ENCODE results near the gene NXPH3. TPM values are rescaled to one million over a fixed set of nuclear protein-coding genes. Genes with fewer than 3 reads are reported as not detected.

Gene NXPH3
- total and polyA plus RNA-seq, 10 of the 15 experiments (the other 5 are each of a cell fraction or from before 2014, with no cell fraction given): 0.08 to 0.35 (median 0.12) TPM; not detected in 2

- RAD21 ChIA-PET (ENCODE audit: unreplicated experiment): interaction anchor here (1.0 kb wide), 1 partner anchor 60 kb away, joined by 6 read pairs; the partner anchor contains the start of gene SPOP
- no peak overlapping the region for H3K9ac ChIP-seq (ENCODE audit: control insufficient read depth, insufficient read depth, low read length)
- POLR2A ChIA-PET: interaction anchor here (1.0 kb wide), 1 partner anchor 9 kb away, joined by 4 read pairs; no protein-coding TSS in a partner anchor
- WGBS (ENCODE audit: insufficient coverage, insufficient replicate concordance, low lambda C conversion rate, missing lambda C conversion rate): 99% methylated on average over 3 of the region's 3 CpGs
- in situ Hi-C loops (cut with MboI): no loop called here
- TF ChIP-seq CUX1 (IDR thresholded peaks at IDR 0.05; ENCODE audit: insufficient replicate concordance, low read depth, low read length): no peak
- TF ChIP-seq NRF1 (conservative IDR thresholded peaks at IDR 0.05; ENCODE audit: low read depth, low read length): no peak
- no peak for TF ChIP-seq ASH2L (IDR thresholded peaks at IDR 0.05; ENCODE audit: borderline replicate concordance, low read depth)
- no peak for TF ChIP-seq IKZF2 (IDR thresholded peaks at IDR 0.05)
- TF ChIP-seq CHD1 (IDR thresholded peaks at IDR 0.05; ENCODE audit: low read depth, low read length): no peak
- no peak for TF ChIP-seq MLLT1 (IDR thresholded peaks at IDR 0.05)
- TF ChIP-seq MEF2A (IDR thresholded peaks at IDR 0.05; ENCODE audit: insufficient read depth, low read depth, low read length): no peak
- TF ChIP-seq IRF4 (IDR thresholded peaks at IDR 0.05; ENCODE audit: low read depth, low read length): no peak
- TF ChIP-seq NR2C1 (IDR thresholded peaks at IDR 0.05): no peak
- no peak for TF ChIP-seq CBX5 (IDR thresholded peaks at IDR 0.05; ENCODE audit: low read depth)
- TF ChIP-seq GABPA (IDR thresholded peaks at IDR 0.05; ENCODE audit: low read depth): no peak
- TF ChIP-seq EZH2 (IDR thresholded peaks at IDR 0.05; ENCODE audit: borderline replicate concordance, control insufficient read depth, low read depth, low read length): no peak
- DNase-seq (ENCODE audit: low read depth, low spot score) (no peak), ATAC-seq (no peak), FAIRE-seq (no peak)
- no peaks in the 10 kb centered on the region for H3K27me3 ChIP-seq (replicated peaks in 1 of 2; ENCODE audit: control insufficient read depth in 2 of 2, insufficient read depth in 2 of 2, low read length in 1 of 2)
- no TSS peak for BruUV-seq (replicated peaks)
- no peak overlapping the region for H3K4me2 ChIP-seq (ENCODE audit: control insufficient read depth, insufficient read depth)
- intact Hi-C loops (cut with micrococcal nuclease; ENCODE audit: unreplicated experiment): loop anchor here (10.0 kb wide), 1 partner anchor 77 kb away; no protein-coding TSS in a partner anchor
- H2AFZ ChIP-seq (ENCODE audit: control insufficient read depth, low read depth, low read length): no peak overlapping the region
- CTCF ChIA-PET: interaction anchor here (0.7 to 2.0 kb wide), 3 partner anchors 10 to 62 kb away, joined by 3 to 7 read pairs (median 3); no protein-coding TSS in a partner anchor
- H3K9me3 ChIP-seq (replicated peaks; ENCODE audit: control insufficient read depth, insufficient read depth, low read length): no peaks in the 10 kb centered on the region
- no peak overlapping the region for H3K4me3 ChIP-seq
- H3K79me2 ChIP-seq (ENCODE audit: control insufficient read depth, insufficient read depth, low read length): no peaks in the 10 kb centered on the region
- no peak overlapping the region for H3K27ac ChIP-seq (ENCODE audit: control insufficient read depth, insufficient read depth)
- SMC1A ChIA-PET (ENCODE audit: uncharacterized antibody, unreplicated experiment): interaction anchor here (1.0 to 2.0 kb wide), 3 partner anchors 10 to 29 kb away, joined by 3 to 5 read pairs (median 3); no protein-coding TSS in a partner anchor
- no peaks in the 10 kb centered on the region for H4K20me1 ChIP-seq (ENCODE audit: control insufficient read depth, insufficient read depth)
- H3K4me1 ChIP-seq (ENCODE audit: control insufficient read depth, insufficient read depth, low read length): peaks cover 5% of the 10 kb centered on the region; the same call in 1 of the 2 replicates
- H3K36me3 ChIP-seq (ENCODE audit: control insufficient read depth in 2 of 2, insufficient read depth in 2 of 2, low read length in 1 of 2): peaks cover 16 to 26% of the 10 kb centered on the region in 2 experiments
These were observed 42.4 kb downstream of the NXPH3 start for GRCh38 chr17:49618028-49618611.

Data from GM12878 (cell line).